ENCODE data around the gene ZFHX2. TPM values are rescaled to one million over a fixed set of nuclear protein-coding genes. Genes with fewer than 3 reads are reported as not detected.

ZFHX2 gene
- total RNA-seq, 1 experiment from 2014 or later: 0.10 TPM

- DNase-seq (ENCODE audit: low spot score): no peak
Observed at GRCh38 chr14:23572836-23573235, 21.3 kb upstream of the ZFHX2 start.

GRCh38 chr14:23572524-23572828 is 20.9 kb upstream of the ZFHX2 start:
- no peak for DNase-seq (ENCODE audit: low spot score)

- no peak for DNase-seq (ENCODE audit: low spot score)
Observed at GRCh38 chr14:23571701-23572523, 20.3 kb upstream of the ZFHX2 start.

- no peak for DNase-seq (ENCODE audit: low spot score)
Observed at GRCh38 chr14:23570806-23571483, 19.4 kb upstream of the ZFHX2 start.

- DNase-seq (ENCODE audit: low spot score): peak; percentile 58
Observed at GRCh38 chr14:23569443-23570151, 18.0 kb upstream of the ZFHX2 start.

- DNase-seq (ENCODE audit: low spot score): no peak
Observed at GRCh38 chr14:23568600-23569331, 17.2 kb upstream of the ZFHX2 start.

- DNase-seq (ENCODE audit: low spot score): no peak
Observed at GRCh38 chr14:23568021-23568599, 16.5 kb upstream of the ZFHX2 start.

GRCh38 chr14:23567186-23568020 is 15.8 kb upstream of the ZFHX2 start, which contains the start of gene AP1G2:
TSS of gene AP1G2 (minus strand) at chr14:23567791. CDS start at chr14:23567314, 477 bp downstream.
- no peak for DNase-seq (ENCODE audit: low spot score)

- no peak for DNase-seq (ENCODE audit: low spot score)
Observed at GRCh38 chr14:23566778-23567185, 15.2 kb upstream of the ZFHX2 start.

GRCh38 chr14:23566112-23566777 is 14.7 kb upstream of the ZFHX2 start:
- no peak for DNase-seq (ENCODE audit: low spot score)

- DNase-seq (ENCODE audit: low spot score): no peak
Observed at GRCh38 chr14:23565626-23566025, 14.1 kb upstream of the ZFHX2 start.

GRCh38 chr14:23564876-23565275 is 13.3 kb upstream of the ZFHX2 start:
- DNase-seq (ENCODE audit: low spot score): no peak

GRCh38 chr14:23564181-23564812 is 12.7 kb upstream of the ZFHX2 start:
- no peak for DNase-seq (ENCODE audit: low spot score)

- no peak for DNase-seq (ENCODE audit: low spot score)
Observed at GRCh38 chr14:23563473-23564180, 12.1 kb upstream of the ZFHX2 start.

GRCh38 chr14:23562822-23563472 is 11.4 kb upstream of the ZFHX2 start:
- DNase-seq (ENCODE audit: low spot score): peak; percentile 68

- peak; percentile 99 for DNase-seq (ENCODE audit: low spot score)
Observed at GRCh38 chr14:23561873-23562821, 10.6 kb upstream of the ZFHX2 start.

GRCh38 chr14:23561259-23561658 is 9.7 kb upstream of the ZFHX2 start:
- no peak for DNase-seq (ENCODE audit: low spot score)

Measured in H4 (cell line).